Stimulated activated CD8-positive, alpha-beta memory T cell treated with anti-CD3 and anti-CD28 coated beads, Interleukin-12 subunit alpha, Interleukin-12 subunit beta, amount 100 ng/mL, for 24 hours (primary cell): ENCODE measurements around the gene MBP.
"Not testable (repeated sequence)": the region's sequence is repeated elsewhere in the genome, so short reads cannot be mapped to it uniquely, and the experiment has no call there.

Experiments
- DNase-seq: peaks from one replicate; pipeline ENCODE4 v3.0.0-alpha.2; 2020; ENCODE audit errors: extremely low read depth

Gene MBP

DNA sequence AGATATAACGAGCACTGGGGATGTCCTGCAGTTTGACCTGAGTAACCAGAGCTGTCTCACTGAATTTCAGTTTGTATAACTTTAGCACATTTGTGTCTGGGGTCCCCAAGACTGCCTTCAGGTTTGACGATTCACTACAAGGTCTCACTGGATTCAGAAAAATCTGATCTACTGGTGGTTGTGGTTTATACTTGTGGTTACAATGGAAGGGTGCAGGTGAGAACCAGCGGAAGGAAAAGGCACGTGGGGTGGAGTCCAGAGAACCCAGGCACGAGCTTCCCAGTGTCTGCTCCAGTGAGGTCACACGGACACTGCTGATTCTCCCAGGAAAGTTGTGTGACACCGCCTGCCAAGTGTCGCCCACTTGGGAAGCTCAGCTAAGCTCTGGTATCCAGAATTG lies 184.2 kb downstream of the MBP start:
- DNase-seq: no peak

- DNase-seq: not testable (repeated sequence)
Observed at GRCh38 chr18:76944346-76944745, 188.2 kb downstream of the MBP start.

DNA sequence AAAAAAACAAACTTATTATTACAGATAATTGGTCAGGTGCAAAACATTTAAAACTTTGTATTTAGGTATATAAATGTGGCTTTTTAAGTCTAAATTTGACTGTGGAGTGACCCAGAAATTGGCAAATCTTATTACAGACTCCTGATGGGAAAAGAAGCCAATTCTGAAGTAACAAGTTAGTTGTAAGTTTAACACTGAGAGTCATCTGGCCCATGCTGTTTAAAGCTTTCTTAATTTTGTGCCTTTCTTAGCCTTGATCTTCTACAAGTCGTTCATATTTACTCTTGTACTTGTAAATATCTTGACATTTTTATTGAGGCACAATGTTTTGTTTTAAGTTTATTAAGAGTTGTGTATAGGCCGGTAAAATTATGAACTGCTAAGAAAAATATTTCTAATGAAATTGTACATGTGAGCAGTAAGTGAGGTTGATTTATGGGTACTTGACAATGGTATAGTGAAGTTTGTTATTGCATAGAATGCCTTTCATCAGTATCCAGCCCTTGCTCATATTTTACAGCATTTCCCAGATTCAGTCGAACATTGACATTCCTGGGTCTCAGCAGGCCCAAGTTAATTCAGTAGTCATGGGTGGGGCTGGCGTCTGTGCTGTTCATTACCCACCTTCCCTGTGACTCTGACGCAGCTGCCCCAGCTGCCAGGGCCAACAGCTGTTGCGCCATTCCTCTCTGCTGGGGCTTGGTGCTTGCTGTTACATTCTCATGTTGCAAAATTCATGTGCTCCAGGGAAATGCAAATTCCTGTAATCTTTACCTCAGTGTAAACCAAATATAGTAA lies 188.8 kb downstream of the MBP start:
- no peak for DNase-seq

DNA sequence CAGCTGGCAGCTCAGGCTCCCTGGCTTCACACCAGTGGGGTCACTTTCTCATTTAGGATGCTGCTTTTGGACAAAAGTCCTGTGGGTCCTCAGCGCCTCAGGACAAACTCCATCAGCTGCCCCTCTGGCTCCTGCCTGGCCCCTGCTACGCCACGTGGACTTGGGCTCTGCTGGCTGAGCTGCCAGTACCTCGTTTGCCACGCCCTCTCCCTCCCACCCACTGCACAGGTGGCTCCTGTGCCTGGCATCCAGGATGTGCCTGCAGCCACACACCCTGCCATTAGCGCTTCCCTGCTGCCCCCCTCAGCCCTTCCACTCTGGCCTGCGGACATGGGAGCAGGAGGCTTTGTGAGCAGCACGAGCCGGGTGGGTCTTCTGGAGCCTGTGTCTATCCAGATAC lies 191.3 kb downstream of the MBP start:
- no peak for DNase-seq

- DNase-seq: no peak
Observed at GRCh38 chr18:76938619-76939018, 194.0 kb downstream of the MBP start.

DNA sequence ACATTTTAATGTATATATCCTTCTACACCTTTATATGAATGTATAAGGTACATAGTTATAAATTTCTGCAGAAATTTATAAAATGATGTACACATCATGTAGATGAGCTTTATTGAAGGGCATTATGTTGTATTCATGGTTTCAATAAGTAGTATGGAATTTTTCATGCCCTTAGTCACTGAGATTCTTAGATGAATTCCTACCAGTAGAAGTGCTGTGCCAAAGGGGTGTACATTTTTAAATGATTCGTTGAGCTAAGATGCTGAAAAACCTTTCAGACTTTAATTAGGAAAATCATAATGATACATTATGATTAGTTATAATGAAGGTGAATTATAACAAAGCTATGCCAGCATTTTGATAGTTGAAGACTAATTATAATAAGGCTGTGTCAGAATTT lies 195.0 kb downstream of the MBP start:
- no peak for DNase-seq

DNA sequence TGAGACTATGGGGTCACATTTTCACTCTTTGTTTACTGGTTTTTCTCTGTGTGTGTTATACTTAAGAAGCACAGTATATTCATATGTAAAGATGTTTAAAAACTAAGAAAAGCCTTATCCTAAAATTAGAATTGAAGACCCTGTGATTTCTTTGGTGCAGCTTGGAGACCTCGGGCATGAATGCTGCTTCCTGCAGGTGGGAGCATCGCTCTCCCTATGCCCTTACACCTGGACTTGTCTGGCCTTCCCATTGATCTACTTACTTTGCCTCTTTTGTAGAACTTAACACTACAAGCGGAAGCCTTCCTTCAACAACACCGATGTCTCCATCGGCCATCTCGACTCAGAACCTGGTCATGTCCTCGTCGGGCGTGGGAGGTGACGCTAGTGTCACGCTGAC lies 195.7 kb downstream of the MBP start:
- DNase-seq: no peak

GRCh38 chr18:76935722-76936337 lies 196.8 kb downstream of the MBP start:
- no peak for DNase-seq

- no peak for DNase-seq
Observed at GRCh38 chr18:76932026-76932819, 200.4 kb downstream of the MBP start.

DNA sequence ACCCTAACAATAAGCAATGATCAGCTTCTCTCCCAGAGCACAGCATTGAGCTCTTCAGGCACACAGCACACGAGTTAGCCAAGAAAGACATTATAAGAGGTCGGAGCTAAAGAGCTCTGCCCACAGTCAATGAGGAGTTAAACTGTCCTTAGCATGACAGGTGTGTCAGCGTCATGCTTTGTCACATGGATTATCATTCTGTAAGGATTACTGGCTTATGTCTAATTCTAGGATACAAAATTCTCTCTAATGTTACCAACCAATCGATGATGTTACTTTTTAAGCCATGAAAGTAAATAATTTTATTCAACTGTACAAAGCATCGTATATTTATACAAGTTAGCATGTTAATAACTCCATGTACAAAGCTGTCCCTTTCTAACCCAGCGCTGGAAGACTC lies 201.4 kb downstream of the MBP start:
- DNase-seq: no peak
